HFF-Myc (cell line): ENCODE data around the gene PLD4.
"Not testable (repeated sequence)": the region's sequence is repeated elsewhere in the genome, so short reads cannot be mapped to it uniquely, and the experiment has no call there.

Source experiments
- DNase-seq: peaks from one replicate; pipeline ENCODE4 v3.0.0-alpha.2; 2011; ENCODE audit warnings: low read depth; ENCODE audit errors: extremely low read depth
- H3K4me3 ChIP-seq: replicated peaks from 2 replicates; pipeline ENCODE4 v1.5.1; 2011; ENCODE audit warnings: low read depth, mild to moderate bottlenecking, control low read depth, low read length
- CTCF ChIP-seq: IDR thresholded peaks from 2 replicates; pipeline ENCODE4 v1.5.1; 2012; ENCODE audit warnings: mild to moderate bottlenecking, low read depth, low read length, control low read depth; ENCODE audit errors: missing control alignments

Gene PLD4

DNA sequence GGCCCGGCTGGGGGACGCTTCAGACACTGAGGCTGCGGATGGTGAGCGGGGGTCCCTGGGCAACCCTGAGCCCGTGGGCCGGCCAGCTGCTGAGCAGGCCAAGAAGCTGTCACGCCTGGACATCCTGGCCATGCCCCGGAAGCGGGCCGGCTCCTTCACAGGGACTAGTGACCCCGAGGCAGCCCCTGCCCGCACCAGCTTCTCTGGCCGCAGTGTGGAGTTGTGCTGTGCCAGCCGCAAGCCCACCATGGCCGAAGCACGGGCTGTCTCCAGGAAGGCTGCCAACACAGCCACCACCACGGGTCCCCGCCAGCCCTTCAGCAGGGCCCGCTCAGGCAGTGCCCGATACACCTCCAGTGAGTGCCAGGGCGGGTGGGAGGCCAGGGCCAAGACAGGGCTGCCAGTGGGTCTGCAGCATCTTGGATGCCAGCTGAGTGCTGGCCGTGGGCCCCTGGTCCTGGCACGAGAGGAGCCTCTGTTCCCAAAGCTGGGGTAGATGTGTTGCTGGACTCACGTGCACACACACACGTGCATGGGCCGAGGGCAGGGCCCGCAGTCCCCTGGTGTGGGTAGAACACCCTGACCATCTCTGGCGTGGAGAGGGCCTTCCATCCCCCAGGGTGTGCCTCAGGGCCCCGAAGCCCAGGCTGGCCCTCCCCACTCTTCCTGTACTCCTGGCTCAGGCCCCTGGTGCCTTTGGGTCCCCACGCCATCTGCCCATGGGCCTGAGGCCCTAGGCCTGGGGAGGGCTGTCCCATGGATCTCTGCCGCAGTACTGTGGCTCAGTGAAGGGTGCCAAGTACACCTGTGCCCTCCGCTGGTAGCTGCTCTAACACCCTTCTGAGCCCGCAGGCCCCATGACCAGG lies 36.8 kb upstream of the PLD4 start:
- no peak for TF ChIP-seq CTCF
- H3K4me3 ChIP-seq, result no peak overlapping the region
- no peak for DNase-seq

GRCh38 chr14:104888489-104889374 lies 35.9 kb upstream of the PLD4 start:
- DNase-seq, result no peak
- TF ChIP-seq CTCF, result no peak

DNA sequence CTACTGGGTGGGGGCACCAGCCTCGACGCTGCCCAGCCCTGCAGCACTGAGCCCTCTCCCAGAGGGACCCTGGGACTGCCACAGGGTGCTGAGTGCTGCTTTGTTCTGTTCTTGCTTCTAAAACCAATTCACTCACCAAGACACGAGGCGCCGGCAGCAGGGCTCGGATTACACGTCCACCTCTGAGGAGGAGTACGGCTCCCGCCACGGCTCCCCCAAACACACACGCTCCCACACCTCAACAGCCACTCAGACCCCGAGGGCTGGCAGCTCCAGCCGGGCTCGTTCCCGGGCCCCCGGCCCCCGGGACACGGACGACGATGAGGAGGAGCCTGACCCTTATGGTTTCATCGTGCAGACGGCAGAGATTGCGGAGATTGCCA lies 35.3 kb upstream of the PLD4 start:
- H3K4me3 ChIP-seq, result no peak overlapping the region
- TF ChIP-seq CTCF, result no peak
- no peak for DNase-seq

More at GRCh38 chr14:104888489-104889374, 35.9 kb upstream of the PLD4 start:
- no peak overlapping the region for H3K4me3 ChIP-seq

- DNase-seq, H3K4me3 ChIP-seq: not testable (repeated sequence)
Measured at GRCh38 chr14:104890292-104890691, 34.4 kb upstream of the PLD4 start.

DNA sequence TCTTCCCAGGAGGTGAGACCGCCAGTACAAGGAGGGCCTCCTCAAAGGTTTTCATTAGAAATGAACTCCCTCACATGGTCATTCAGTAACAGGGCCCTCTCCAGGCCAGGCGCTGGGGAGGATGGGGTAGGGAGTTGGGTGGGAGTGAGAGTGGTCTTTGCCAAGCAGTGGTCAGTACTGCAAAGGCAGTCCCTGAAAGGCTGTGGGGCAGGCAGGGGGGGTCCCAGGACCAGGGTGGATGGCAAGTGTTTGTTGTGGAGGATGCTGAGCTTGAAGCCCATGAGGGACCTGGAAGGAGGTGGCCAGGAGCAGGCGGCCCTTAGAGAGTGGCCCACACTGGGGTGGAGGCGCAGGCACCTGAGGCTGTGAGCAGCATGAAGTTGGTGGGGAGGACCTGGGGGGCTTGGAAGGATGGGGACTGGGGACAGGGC lies 33.5 kb upstream of the PLD4 start:
- TF ChIP-seq CTCF, result no peak
- H3K4me3 ChIP-seq, result no peak overlapping the region
- no peak for DNase-seq

- H3K4me3 ChIP-seq, result no peak overlapping the region
- no peak for TF ChIP-seq CTCF
- no peak for DNase-seq
Measured at GRCh38 chr14:104891664-104892530, 32.8 kb upstream of the PLD4 start.
